Measurements from ENCODE around the gene CCDC92B.
A peak's percentile ranks its signal among the peaks of the same experiment; 100 is the strongest.

Gene CCDC92B

DNA sequence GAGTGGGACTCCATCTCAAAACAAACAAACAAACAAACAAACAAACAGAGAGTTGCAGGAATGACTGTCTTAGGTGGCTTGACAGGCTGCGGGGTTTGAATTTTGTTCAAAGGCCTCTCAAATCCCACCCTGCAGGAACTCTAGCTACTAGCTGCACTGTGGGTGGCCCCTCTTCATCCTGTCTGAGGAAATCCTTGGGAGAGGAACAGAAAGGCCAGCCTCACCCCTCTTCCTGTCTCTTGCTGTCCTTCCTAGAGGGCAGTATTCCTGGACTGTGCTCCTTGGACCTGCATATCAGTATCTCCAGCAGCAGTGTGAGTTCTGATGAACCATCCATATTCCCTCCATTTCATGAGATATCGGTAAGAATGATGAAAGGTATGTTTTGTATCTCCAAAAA lies 2.0 kb upstream of the CCDC92B start:
- Histone ChIP-seq H3K9me3 (replicated peaks in 1 of 2; ENCODE audit: control insufficient read depth in 2 of 2, insufficient read depth in 1 of 2, low read depth in 1 of 2, low read length in 2 of 2) (peaks cover 0 to 2% of the 10 kb centered on the region in 2 donors), H2BK120ac (ENCODE audit: low read depth, low read length) (no peak overlapping the region), H3K4me1 (ENCODE audit: control insufficient read depth in 2 of 2, insufficient read depth in 1 of 2, low read depth in 1 of 2, low read length in 2 of 2) (no peaks in the 10 kb centered on the region), H3K27me3 (ENCODE audit: control insufficient read depth in 3 of 3, insufficient read depth in 3 of 3, low read depth in 1 of 3, low read length in 3 of 3) (peaks cover 0 to 80% (median 40%) of the 10 kb centered on the region in 3 experiments), H4K91ac (ENCODE audit: low read depth, low read length, poor library complexity) (no peak overlapping the region), H3K4me2 (ENCODE audit: insufficient read depth, low read length, poor library complexity, severe bottlenecking) (no peak overlapping the region), H2BK15ac (ENCODE audit: low read length) (no peak overlapping the region), H2AK5ac (ENCODE audit: low read depth, low read length) (no peak overlapping the region), H4K8ac (ENCODE audit: low read depth, low read length) (no peak overlapping the region), H3K4ac (ENCODE audit: low read length) (no peak overlapping the region), H3K79me1 (ENCODE audit: low read depth, low read length) (no peaks in the 10 kb centered on the region), H3K27ac (replicated peaks; ENCODE audit: low read length) (no peak overlapping the region), H3K9ac (ENCODE audit: low read depth, low read length, poor library complexity) (no peak overlapping the region), H3K23ac (ENCODE audit: low read depth, low read length, poor library complexity) (no peak overlapping the region), H3K36me3 (replicated peaks in 1 of 2; ENCODE audit: control insufficient read depth in 2 of 2, insufficient read depth in 2 of 2, low read length in 2 of 2) (no peaks in the 10 kb centered on the region), H2BK12ac (ENCODE audit: low read length) (no peak overlapping the region), H3K14ac (ENCODE audit: low read length) (no peak overlapping the region), H2AFZ (ENCODE audit: low read length) (no peak overlapping the region), H2BK5ac (ENCODE audit: low read length) (no peak overlapping the region), H3K18ac (ENCODE audit: low read length) (no peak overlapping the region), H3K4me3 (ENCODE audit: low read length in 2 of 2) (no peak overlapping the region)
- WGBS, 2 donors (ENCODE audit: extremely low coverage in 2 of 2, insufficient read length in 2 of 2, insufficient replicate concordance in 1 of 2): no CpG with 5 or more reads among the region's 2 CpGs
- DNase-seq (ENCODE audit: low spot score): no peak

DNA sequence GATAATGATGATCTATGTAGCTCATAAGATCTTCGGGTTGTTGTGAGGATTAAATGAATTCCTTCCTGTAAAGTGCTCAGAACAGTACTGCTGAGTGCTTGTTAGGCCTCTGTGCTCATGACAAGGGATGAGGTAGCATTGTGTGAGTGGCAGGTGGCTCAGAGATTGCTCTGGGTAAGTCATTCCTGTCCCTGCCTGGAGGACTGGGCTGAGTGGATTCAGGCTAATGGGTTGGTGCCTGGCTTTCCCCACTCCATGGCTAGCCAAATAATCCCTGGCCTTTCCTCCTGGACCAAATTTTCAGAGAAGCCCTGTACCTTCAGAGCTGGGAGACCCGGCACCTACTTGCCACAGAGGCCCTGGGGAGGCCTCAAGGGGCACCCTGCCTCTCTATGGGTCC lies 1.3 kb upstream of the CCDC92B start:
- Histone ChIP-seq H3K4ac (ENCODE audit: low read length) (no peak overlapping the region), H3K4me1 (ENCODE audit: control insufficient read depth in 2 of 2, insufficient read depth in 1 of 2, low read depth in 1 of 2, low read length in 2 of 2) (no peaks in the 10 kb centered on the region), H3K9me3 (replicated peaks in 1 of 2; ENCODE audit: control insufficient read depth in 2 of 2, insufficient read depth in 1 of 2, low read depth in 1 of 2, low read length in 2 of 2) (peaks cover 0 to 2% of the 10 kb centered on the region in 2 donors), H2AK5ac (ENCODE audit: low read depth, low read length) (no peak overlapping the region), H3K36me3 (replicated peaks in 1 of 2; ENCODE audit: control insufficient read depth in 2 of 2, insufficient read depth in 2 of 2, low read length in 2 of 2) (no peaks in the 10 kb centered on the region), H2BK5ac (ENCODE audit: low read length) (no peak overlapping the region), H3K14ac (ENCODE audit: low read length) (no peak overlapping the region), H3K27me3 (ENCODE audit: control insufficient read depth in 3 of 3, insufficient read depth in 3 of 3, low read depth in 1 of 3, low read length in 3 of 3) (peaks cover 0 to 76% (median 34%) of the 10 kb centered on the region in 3 experiments), H3K79me1 (ENCODE audit: low read depth, low read length) (no peaks in the 10 kb centered on the region), H4K8ac (ENCODE audit: low read depth, low read length) (no peak overlapping the region), H3K18ac (ENCODE audit: low read length) (no peak overlapping the region), H2BK15ac (ENCODE audit: low read length) (no peak overlapping the region), H2AFZ (ENCODE audit: low read length) (no peak overlapping the region), H3K23ac (ENCODE audit: low read depth, low read length, poor library complexity) (no peak overlapping the region), H3K27ac (replicated peaks; ENCODE audit: low read length) (no peak overlapping the region), H3K4me3 (ENCODE audit: low read length in 2 of 2) (no peak overlapping the region), H3K4me2 (ENCODE audit: insufficient read depth, low read length, poor library complexity, severe bottlenecking) (no peak overlapping the region), H4K91ac (ENCODE audit: low read depth, low read length, poor library complexity) (no peak overlapping the region), H2BK120ac (ENCODE audit: low read depth, low read length) (no peak overlapping the region), H2BK12ac (ENCODE audit: low read length) (no peak overlapping the region), H3K9ac (ENCODE audit: low read depth, low read length, poor library complexity) (no peak overlapping the region)
- WGBS, 2 donors (ENCODE audit: extremely low coverage in 2 of 2, insufficient read length in 2 of 2, insufficient replicate concordance in 1 of 2): no CpG with 5 or more reads among the region's 2 CpGs
- no peak for DNase-seq (ENCODE audit: low spot score)

DNA sequence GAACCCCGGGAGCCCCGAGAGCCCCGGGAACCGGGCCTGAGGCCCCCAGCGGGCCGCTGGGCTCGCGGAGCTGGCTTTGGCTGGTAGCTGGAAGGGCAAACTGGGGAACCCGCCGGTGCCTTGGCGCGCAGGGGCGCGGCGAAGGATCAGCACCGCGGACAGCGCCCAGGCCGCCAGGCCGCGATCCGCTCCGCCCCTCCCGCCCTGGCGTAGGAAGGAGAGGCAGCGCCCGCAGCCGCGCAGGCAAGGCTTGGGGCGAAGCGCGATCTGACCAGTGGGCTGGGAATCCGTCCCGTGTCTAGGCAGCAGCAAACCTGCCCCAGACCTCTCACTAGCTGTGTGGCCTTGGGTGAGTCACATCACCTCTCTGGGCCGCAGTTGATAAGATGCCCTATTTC lies 331 bp upstream of the CCDC92B start:
- peak overlapping the region; percentile 24 for H3K4me2 ChIP-seq (ENCODE audit: insufficient read depth, low read length, poor library complexity, severe bottlenecking)
- H3K4me1 ChIP-seq (ENCODE audit: control insufficient read depth in 2 of 2, insufficient read depth in 1 of 2, low read depth in 1 of 2, low read length in 2 of 2): no peaks in the 10 kb centered on the region
- H4K91ac ChIP-seq (ENCODE audit: low read depth, low read length, poor library complexity): no peak overlapping the region
- DNase-seq (ENCODE audit: low spot score): peak; percentile 85
- no peak overlapping the region for H3K4ac ChIP-seq (ENCODE audit: low read length)
- no peak overlapping the region for H3K9ac ChIP-seq (ENCODE audit: low read depth, low read length, poor library complexity)
- no peak overlapping the region for H3K18ac ChIP-seq (ENCODE audit: low read length)
- peaks cover 0 to 2% of the 10 kb centered on the region in 2 donors for H3K9me3 ChIP-seq (replicated peaks in 1 of 2; ENCODE audit: control insufficient read depth in 2 of 2, insufficient read depth in 1 of 2, low read depth in 1 of 2, low read length in 2 of 2)
- H3K27me3 ChIP-seq (ENCODE audit: control insufficient read depth in 3 of 3, insufficient read depth in 3 of 3, low read depth in 1 of 3, low read length in 3 of 3): peaks cover 0 to 78% (median 30%) of the 10 kb centered on the region in 3 experiments
- H2BK15ac ChIP-seq (ENCODE audit: low read length): no peak overlapping the region
- no peak overlapping the region for H2BK120ac ChIP-seq (ENCODE audit: low read depth, low read length)
- no peak overlapping the region for H3K27ac ChIP-seq (replicated peaks; ENCODE audit: low read length)
- no peak overlapping the region for H3K14ac ChIP-seq (ENCODE audit: low read length)
- no peak overlapping the region for H2BK12ac ChIP-seq (ENCODE audit: low read length)
- H2AK5ac ChIP-seq (ENCODE audit: low read depth, low read length): no peak overlapping the region
- H4K8ac ChIP-seq (ENCODE audit: low read depth, low read length): no peak overlapping the region
- no peak overlapping the region for H3K23ac ChIP-seq (ENCODE audit: low read depth, low read length, poor library complexity)
- H3K79me1 ChIP-seq (ENCODE audit: low read depth, low read length): no peaks in the 10 kb centered on the region
- peak overlapping the region in 1 of 2 donors; percentile 7 for H3K4me3 ChIP-seq (ENCODE audit: low read length in 2 of 2)
- WGBS, 2 donors (ENCODE audit: extremely low coverage in 2 of 2, insufficient read length in 2 of 2, insufficient replicate concordance in 1 of 2): no CpG with 5 or more reads among the region's 35 CpGs
- no peak overlapping the region for H2BK5ac ChIP-seq (ENCODE audit: low read length)
- no peak overlapping the region for H2AFZ ChIP-seq (ENCODE audit: low read length)
- H3K36me3 ChIP-seq (replicated peaks in 1 of 2; ENCODE audit: control insufficient read depth in 2 of 2, insufficient read depth in 2 of 2, low read length in 2 of 2): no peaks in the 10 kb centered on the region

DNA sequence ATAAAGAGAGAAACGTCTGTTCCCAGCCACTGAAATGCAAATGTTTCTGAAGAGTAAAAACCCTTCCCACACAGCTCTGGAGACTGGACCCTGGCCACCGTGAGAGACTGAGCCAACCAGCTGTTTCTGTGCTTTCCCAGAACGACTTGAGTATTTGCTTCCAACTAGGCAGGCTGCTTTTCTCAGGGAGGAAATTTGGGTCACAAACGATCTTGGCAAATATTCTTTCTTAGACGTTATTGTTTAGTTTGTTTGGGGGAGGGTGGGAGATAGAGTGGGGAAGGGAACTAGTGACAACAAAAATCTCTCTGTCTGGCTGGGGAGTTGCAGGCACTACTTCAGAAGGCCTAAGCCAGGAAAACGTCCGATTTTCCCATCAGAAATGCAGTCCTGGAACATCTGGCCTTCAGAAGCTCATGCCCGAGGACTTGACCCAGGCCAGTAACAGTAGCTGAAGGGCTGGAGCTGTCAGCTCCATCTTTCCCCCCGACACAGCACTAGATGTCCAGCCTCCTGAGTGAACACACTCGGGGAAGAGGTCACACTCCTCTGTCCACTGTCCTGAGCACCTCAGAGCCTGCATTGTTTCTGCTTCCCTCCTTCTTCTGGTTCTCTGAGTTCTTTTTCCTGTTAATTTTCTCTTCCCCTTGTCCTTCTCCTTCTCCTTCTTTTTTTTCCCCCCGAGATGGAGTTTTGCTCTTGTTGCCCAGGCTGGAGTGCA lies 4.0 kb downstream of the CCDC92B start:
- Histone ChIP-seq H3K4ac (ENCODE audit: low read length) (no peak overlapping the region), H4K91ac (ENCODE audit: low read depth, low read length, poor library complexity) (no peak overlapping the region), H2AFZ (ENCODE audit: low read length) (no peak overlapping the region), H3K23ac (ENCODE audit: low read depth, low read length, poor library complexity) (no peak overlapping the region), H3K14ac (ENCODE audit: low read length) (no peak overlapping the region), H3K36me3 (replicated peaks in 1 of 2; ENCODE audit: control insufficient read depth in 2 of 2, insufficient read depth in 2 of 2, low read length in 2 of 2) (no peaks in the 10 kb centered on the region), H2BK5ac (ENCODE audit: low read length) (no peak overlapping the region), H3K4me2 (ENCODE audit: insufficient read depth, low read length, poor library complexity, severe bottlenecking) (no peak overlapping the region), H3K9ac (ENCODE audit: low read depth, low read length, poor library complexity) (no peak overlapping the region), H3K9me3 (replicated peaks in 1 of 2; ENCODE audit: control insufficient read depth in 2 of 2, insufficient read depth in 1 of 2, low read depth in 1 of 2, low read length in 2 of 2) (peaks cover 0 to 2% of the 10 kb centered on the region in 2 donors), H3K4me1 (ENCODE audit: control insufficient read depth in 2 of 2, insufficient read depth in 1 of 2, low read depth in 1 of 2, low read length in 2 of 2) (no peaks in the 10 kb centered on the region), H2BK12ac (ENCODE audit: low read length) (no peak overlapping the region), H3K27me3 (ENCODE audit: control insufficient read depth in 3 of 3, insufficient read depth in 3 of 3, low read depth in 1 of 3, low read length in 3 of 3) (peaks cover 0 to 58% (median 16%) of the 10 kb centered on the region in 3 experiments), H2BK15ac (ENCODE audit: low read length) (no peak overlapping the region), H3K79me1 (ENCODE audit: low read depth, low read length) (no peaks in the 10 kb centered on the region), H3K4me3 (ENCODE audit: low read length in 2 of 2) (no peak overlapping the region), H2AK5ac (ENCODE audit: low read depth, low read length) (no peak overlapping the region), H2BK120ac (ENCODE audit: low read depth, low read length) (no peak overlapping the region), H3K27ac (replicated peaks; ENCODE audit: low read length) (no peak overlapping the region), H4K8ac (ENCODE audit: low read depth, low read length) (no peak overlapping the region), H3K18ac (ENCODE audit: low read length) (no peak overlapping the region)
- DNase-seq (ENCODE audit: low spot score): no peak
- WGBS, 2 donors (ENCODE audit: extremely low coverage in 2 of 2, insufficient read length in 2 of 2, insufficient replicate concordance in 1 of 2): no CpG with 5 or more reads among the region's 11 CpGs

Data from neuronal stem cell (in vitro differentiated cells).